Nephron (organoid): ENCODE measurements around the gene GZMM.

Source experiments
- H3K27ac Mint-ChIP-seq, 3 experiments: 2 replicates each; pipeline ENCODE4 v1.8.0; 2020; ENCODE audit warnings: mixed read lengths in 3 of 3, mild to moderate bottlenecking in 2 of 3, moderate library complexity in 1 of 3
- H3K27me3 Mint-ChIP-seq: 2 replicates; pipeline ENCODE4 v1.8.0; 2021; ENCODE audit warnings: low read depth, mild to moderate bottlenecking, moderate library complexity, mixed read lengths
- H3K36me3 Mint-ChIP-seq: 2 replicates; pipeline ENCODE4 v1.8.0; 2020; ENCODE audit warnings: low read depth, mixed read lengths
- H3K4me1 Mint-ChIP-seq: 2 replicates; pipeline ENCODE4 v1.8.0; 2020; ENCODE audit warnings: mixed read lengths
- H3K4me3 Mint-ChIP-seq, 3 experiments: 2 replicates each; pipeline ENCODE4 v1.8.0; 2020; ENCODE audit warnings: mild to moderate bottlenecking in 3 of 3, mixed read lengths in 3 of 3, moderate library complexity in 2 of 3
- H3K9me3 Mint-ChIP-seq: 2 replicates; pipeline ENCODE4 v1.8.0; 2020; ENCODE audit warnings: mixed read lengths
- CTCF ChIP-seq, 3 experiments: fragments of 200-600 bp; sonication (generic); IDR thresholded peaks; one replicate each; pipeline ENCODE4 v1.5.0; 2021; ENCODE audit warnings: antibody characterized with exemption in 3 of 3; ENCODE audit not compliant: unreplicated experiment in 3 of 3

Gene GZMM

GRCh38 chr19:525029-525428, 18.8 kb upstream of the GZMM start:
- Mint-ChIP-seq H3K4me3 (peak overlapping the region in 1 of 3 experiments; percentile 7), H3K4me1 (peaks cover 14% of the 10 kb centered on the region), H3K36me3 (peaks cover 8% of the 10 kb centered on the region), H3K27ac (peak overlapping the region; percentile 85 to 86 (median 86)), H3K9me3 (no peaks in the 10 kb centered on the region), H3K27me3 (no peaks in the 10 kb centered on the region)
- TF ChIP-seq CTCF (IDR thresholded peaks at IDR 0.05; ENCODE audit: unreplicated experiment in 3 of 3) = no peak

- Mint-ChIP-seq H3K9me3 (no peaks in the 10 kb centered on the region), H3K4me3 (no peak overlapping the region), H3K27ac (peak overlapping the region; percentile 85 to 86 (median 86)), H3K27me3 (no peaks in the 10 kb centered on the region), H3K4me1 (peaks cover 12% of the 10 kb centered on the region), H3K36me3 (peaks cover 5% of the 10 kb centered on the region)
- no peak for TF ChIP-seq CTCF (IDR thresholded peaks at IDR 0.05; ENCODE audit: unreplicated experiment in 3 of 3)
Measured at GRCh38 chr19:525857-526419, 17.9 kb upstream of the GZMM start.

GRCh38 chr19:530134-531008, 13.5 kb upstream of the GZMM start:
- peaks cover 17% of the 10 kb centered on the region for H3K4me1 Mint-ChIP-seq
- no peak for TF ChIP-seq CTCF (IDR thresholded peaks at IDR 0.05; ENCODE audit: unreplicated experiment in 3 of 3)
- no peaks in the 10 kb centered on the region for H3K9me3 Mint-ChIP-seq
- H3K4me3 Mint-ChIP-seq = peak overlapping the region; percentile 82 to 88 (median 85)
- H3K36me3 Mint-ChIP-seq = no peaks in the 10 kb centered on the region
- peak overlapping the region; percentile 42 to 92 (median 70) for H3K27ac Mint-ChIP-seq
- H3K27me3 Mint-ChIP-seq = no peaks in the 10 kb centered on the region

GRCh38 chr19:531009-531752, 12.7 kb upstream of the GZMM start:
- Mint-ChIP-seq H3K27ac (peak overlapping the region; percentile 37 to 92 (median 70)), H3K4me3 (peak overlapping the region; percentile 82 to 88 (median 85)), H3K36me3 (no peaks in the 10 kb centered on the region), H3K9me3 (no peaks in the 10 kb centered on the region), H3K27me3 (no peaks in the 10 kb centered on the region), H3K4me1 (peaks cover 13% of the 10 kb centered on the region)
- TF ChIP-seq CTCF (IDR thresholded peaks at IDR 0.05; ENCODE audit: unreplicated experiment in 3 of 3) = no peak

GRCh38 chr19:531753-532560, 11.9 kb upstream of the GZMM start, which contains the start of gene CDC34:
Gene CDC34, plus strand, starts transcription at chr19:531760. Its CDS starts 172 bp downstream, at chr19:531932.
- Mint-ChIP-seq H3K36me3 (no peaks in the 10 kb centered on the region), H3K4me1 (peaks cover 13% of the 10 kb centered on the region), H3K27ac (peak within 1 kb of the TSS; percentile 95 to 98 (median 97)), H3K9me3 (no peaks in the 10 kb centered on the region), H3K4me3 (peak within 1 kb of the TSS; percentile 85 to 99 (median 95)), H3K27me3 (no peaks in the 10 kb centered on the region)
- TF ChIP-seq CTCF (IDR thresholded peaks at IDR 0.05; ENCODE audit: unreplicated experiment in 3 of 3) = no peak
